Right lobe of liver (tissue), 6 donors: ENCODE data around the gene HMGCS2. TPM values are rescaled to one million over a fixed set of nuclear protein-coding genes. Genes with fewer than 3 reads are reported as not detected.

Source experiments
- ATAC-seq, 4 donors: fragments of 200-7000 bp; cut with Tn5 transposase; one replicate each; pipeline ENCODE4 v1.9.1; 2020; ENCODE audit warnings: mild to moderate bottlenecking in 4 of 4, moderate library complexity in 4 of 4
- DNase-seq, 3 donors: peaks; one replicate each; pipeline ENCODE4 v3.0.0-alpha.2; 2020
- H3K27ac ChIP-seq, 3 donors: fragments of 200-600 bp; one replicate each; pipeline ENCODE4 v1.8.0; 2022
- H3K27me3 ChIP-seq, 2 donors: fragments of 200-600 bp; one replicate each; pipeline ENCODE4 v1.8.0; 2022
- H3K36me3 ChIP-seq, 4 donors: fragments of 200-600 bp; sonication (generic) in 1 of 4; one replicate each; pipeline versions ENCODE4 v1.5.1 to v1.8.0; 2017 to 2022; ENCODE audit warnings: control low read depth in 1 of 4
- H3K4me1 ChIP-seq, 4 donors: fragments of 200-600 bp; sonication (generic) in 1 of 4; one replicate each; pipeline versions ENCODE4 v1.5.1 to v1.8.0; 2017 to 2022; ENCODE audit warnings: control low read depth in 1 of 4
- H3K4me3 ChIP-seq, 3 donors: fragments of 200-600 bp; one replicate each; pipeline ENCODE4 v1.8.0; 2022
- H3K9me3 ChIP-seq, 4 donors: fragments of 200-600 bp; sonication (generic) in 1 of 4; one replicate each; pipeline versions ENCODE4 v1.5.1 to v1.8.0; 2017 to 2022; ENCODE audit warnings: control low read depth in 1 of 4
- POLR2A ChIP-seq: fragments of 450-650 bp; IDR thresholded peaks from one replicate; pipeline ENCODE4 v1.6.1; 2017; ENCODE audit warnings: antibody characterized with exemption, mild to moderate bottlenecking
- WGBS: methylation state at CpG from one replicate; pipeline ENCODE4 v1.1.6; 2018; ENCODE audit warnings: low coverage, low lambda C conversion rate; ENCODE audit not compliant: insufficient coverage; ENCODE audit errors: missing lambda C conversion rate; 5-methylcytosine and 5-hydroxymethylcytosine counted together
- intact Hi-C, 2 donors: fragments of 100-400 bp; cut with DNase I; formaldehyde crosslinking; loops; one replicate each; pipeline versions ENCODE4 v1.11.2 to v1.14.1; 2022
- total RNA-seq, 6 experiments: library from RNA; depleted of rRNA in 2 of 6; stranded (reverse); fragments of >200 nt in 2 of 6; fragmentation: NEBNext Ultra II Directional in 3 of 6; extraction: Animal tissue kit (Norgen Biotek cat#: 25700) in 3 of 6; gene quantifications; one replicate each; pipeline versions ENCODE4 v1.1.0 to v1.2.4, GENCODE V29; 2016 to 2023
- TF ChIP-seq, protein P1 (sequence below), 4 donors: fragments of 200-600 bp in 3 of 4; fragments of 450-650 bp in 1 of 4; IDR thresholded peaks; one replicate each; pipeline versions ENCODE4 v1.5.1 to v1.8.0; 2016 to 2022; ENCODE audit warnings: antibody characterized with exemption in 4 of 4, mild to moderate bottlenecking in 2 of 4
- donor health status: DM: no; HTN: yes; CAD: no.
- donor health status: DM: no; HTN: no; CAD: no.
- donor health status: DM: no; HTN: no; CAD: no.
- donor health status: DM: no; HTN: yes; CAD: no.
- donor health status: DM: no; HTN: yes; CAD: no.

HMGCS2 gene
- total RNA-seq, 6 experiments from 2014 or later: 390 to 938 (median 855) TPM

DNA sequence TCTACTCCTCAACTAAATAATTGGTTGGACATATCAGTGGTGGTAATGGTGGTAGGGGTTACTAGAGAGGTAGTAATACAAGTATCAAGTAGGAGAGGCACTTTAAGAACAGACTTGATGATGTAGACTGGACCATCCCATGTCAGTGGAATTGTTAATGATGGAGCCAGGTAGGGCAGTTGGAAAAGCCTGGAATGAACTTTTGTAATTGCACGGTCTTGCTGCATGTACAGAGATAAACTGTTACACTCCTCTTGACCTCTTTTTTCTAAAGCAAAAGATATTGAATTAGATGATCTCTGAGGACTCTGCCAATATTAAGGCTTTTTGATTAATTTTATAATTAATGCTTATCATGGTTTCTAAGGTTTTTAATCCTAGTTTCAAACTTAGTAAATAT lies 5.8 kb downstream of the HMGCS2 start:
- peaks cover 0 to 24% (median 0%) of the 10 kb centered on the region in 4 donors for H3K4me1 ChIP-seq
- no peaks in the 10 kb centered on the region for H3K9me3 ChIP-seq
- ATAC-seq (peak in 3 of 4 donors; percentile 8 to 28 (median 21)), DNase-seq (no peak)
- H3K4me3 ChIP-seq: no peak overlapping the region
- 15% methylated on average over 1 of the region's 1 CpG for WGBS
- H3K36me3 ChIP-seq: peaks cover 0 to 65% (median 28%) of the 10 kb centered on the region in 4 donors
- no peaks in the 10 kb centered on the region for H3K27me3 ChIP-seq
- intact Hi-C loops: no loop called here
- TF ChIP-seq, protein P1, sequence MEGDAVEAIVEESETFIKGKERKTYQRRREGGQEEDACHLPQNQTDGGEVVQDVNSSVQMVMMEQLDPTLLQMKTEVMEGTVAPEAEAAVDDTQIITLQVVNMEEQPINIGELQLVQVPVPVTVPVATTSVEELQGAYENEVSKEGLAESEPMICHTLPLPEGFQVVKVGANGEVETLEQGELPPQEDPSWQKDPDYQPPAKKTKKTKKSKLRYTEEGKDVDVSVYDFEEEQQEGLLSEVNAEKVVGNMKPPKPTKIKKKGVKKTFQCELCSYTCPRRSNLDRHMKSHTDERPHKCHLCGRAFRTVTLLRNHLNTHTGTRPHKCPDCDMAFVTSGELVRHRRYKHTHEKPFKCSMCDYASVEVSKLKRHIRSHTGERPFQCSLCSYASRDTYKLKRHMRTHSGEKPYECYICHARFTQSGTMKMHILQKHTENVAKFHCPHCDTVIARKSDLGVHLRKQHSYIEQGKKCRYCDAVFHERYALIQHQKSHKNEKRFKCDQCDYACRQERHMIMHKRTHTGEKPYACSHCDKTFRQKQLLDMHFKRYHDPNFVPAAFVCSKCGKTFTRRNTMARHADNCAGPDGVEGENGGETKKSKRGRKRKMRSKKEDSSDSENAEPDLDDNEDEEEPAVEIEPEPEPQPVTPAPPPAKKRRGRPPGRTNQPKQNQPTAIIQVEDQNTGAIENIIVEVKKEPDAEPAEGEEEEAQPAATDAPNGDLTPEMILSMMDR (IDR thresholded peaks at IDR 0.05): no peak
- no peak for TF ChIP-seq POLR2A
- H3K27ac ChIP-seq: peak overlapping the region in 1 of 3 donors; percentile 99

DNA sequence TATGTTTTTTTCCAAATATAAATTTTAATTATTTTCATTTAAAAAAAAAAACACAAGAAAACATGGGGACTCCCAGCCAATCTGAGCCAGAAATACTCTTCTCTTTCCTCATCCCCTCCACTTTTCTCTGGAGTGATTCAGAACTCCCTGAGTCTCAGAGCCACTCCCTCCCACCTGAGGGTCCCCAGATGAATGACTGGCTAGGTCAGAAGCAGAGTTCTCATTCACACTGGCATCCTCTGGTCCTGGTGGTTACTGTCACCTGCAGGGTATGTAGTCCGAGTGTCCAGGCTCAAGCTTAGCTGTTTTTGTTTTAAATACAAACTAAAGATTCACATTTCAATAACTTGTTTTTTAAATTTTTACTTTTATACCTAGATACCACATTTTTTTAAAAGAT lies 6.3 kb downstream of the HMGCS2 start:
- TF ChIP-seq POLR2A: no peak
- TF ChIP-seq, protein P1 (IDR thresholded peaks at IDR 0.05): no peak
- DNase-seq: no peak
- Histone ChIP-seq H3K36me3 (peaks cover 0 to 70% (median 30%) of the 10 kb centered on the region in 4 donors), H3K4me3 (no peak overlapping the region), H3K9me3 (no peaks in the 10 kb centered on the region), H3K27ac (peak overlapping the region in 1 of 3 donors; percentile 99), H3K4me1 (peaks cover 0 to 24% (median 0%) of the 10 kb centered on the region in 4 donors), H3K27me3 (no peaks in the 10 kb centered on the region)
- 60% methylated on average over 1 of the region's 1 CpG for WGBS
- intact Hi-C loops: no loop called here
- peak in 1 of 4 donors; percentile 2 for ATAC-seq

DNA sequence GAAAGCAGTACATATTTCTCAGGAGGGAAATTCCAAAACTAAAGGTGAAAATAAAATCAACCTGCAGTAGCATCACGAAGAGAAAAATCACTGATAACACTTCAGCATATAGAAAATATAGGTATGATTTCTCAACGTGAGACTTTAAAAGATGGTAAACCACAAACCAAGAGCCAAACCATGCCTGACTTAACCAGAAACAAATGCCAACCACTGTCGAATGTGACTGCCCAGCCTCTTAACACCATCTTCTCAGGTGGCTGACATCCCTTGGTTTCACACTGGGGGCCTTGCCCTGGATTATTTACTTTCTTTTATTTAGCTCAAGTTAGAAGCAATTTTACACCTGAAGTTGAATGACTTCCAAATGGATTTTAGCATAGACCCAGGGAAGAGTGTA lies 10.1 kb downstream of the HMGCS2 start:
- no peak for ATAC-seq
- Histone ChIP-seq H3K4me3 (no peak overlapping the region), H3K4me1 (peaks cover 0 to 11% (median 0%) of the 10 kb centered on the region in 4 donors), H3K27ac (no peak overlapping the region), H3K36me3 (peaks cover 0 to 98% (median 44%) of the 10 kb centered on the region in 4 donors), H3K9me3 (no peaks in the 10 kb centered on the region), H3K27me3 (no peaks in the 10 kb centered on the region)
- TF ChIP-seq POLR2A: no peak
- TF ChIP-seq, protein P1 (IDR thresholded peaks at IDR 0.05): no peak
- 44% methylated on average over 3 of the region's 3 CpGs for WGBS
- no peak for DNase-seq
- intact Hi-C loops: no loop called here

DNA sequence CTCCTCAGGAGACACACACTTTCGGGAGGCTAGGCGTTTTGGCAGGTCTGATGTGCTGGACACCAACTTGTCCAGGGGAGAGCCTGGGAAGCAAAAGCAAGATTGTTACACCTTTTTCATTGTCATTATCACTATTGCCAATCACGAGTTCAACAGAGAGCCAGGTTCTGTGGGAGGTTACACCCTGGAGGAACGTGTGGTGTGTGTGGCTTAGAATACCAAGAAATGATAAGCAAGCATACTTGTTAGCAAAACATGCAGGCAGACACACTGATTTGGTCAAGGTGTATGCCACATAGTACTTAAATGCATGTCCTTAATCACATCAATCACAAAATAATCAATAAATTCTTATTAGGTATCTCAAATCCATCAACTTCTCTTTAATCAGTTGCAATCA lies 16.1 kb downstream of the HMGCS2 start:
- 67% methylated on average over 4 of the region's 4 CpGs for WGBS
- no peak for TF ChIP-seq POLR2A
- TF ChIP-seq, protein P1 (IDR thresholded peaks at IDR 0.05): no peak
- Histone ChIP-seq H3K27ac (no peak overlapping the region), H3K4me3 (no peak overlapping the region), H3K27me3 (no peaks in the 10 kb centered on the region), H3K36me3 (peaks cover 0 to 99% (median 38%) of the 10 kb centered on the region in 4 donors), H3K4me1 (peaks cover 0 to 11% (median 0%) of the 10 kb centered on the region in 4 donors), H3K9me3 (no peaks in the 10 kb centered on the region)
- no peak for ATAC-seq
- DNase-seq: no peak
- intact Hi-C loops: no loop called here
